Cardiac muscle cell (in vitro differentiated cells and primary cell): Measurements from ENCODE around the gene RCVRN. TPM values are rescaled to one million over a fixed set of nuclear protein-coding genes. Genes with fewer than 3 reads are reported as not detected.

Source experiments
- DNase-seq, 2 donors: peaks; one replicate each; pipeline versions ENCODE4 v3.0.0 to v3.0.0-alpha.2; 2010 to 2017; ENCODE audit warnings: low read depth in 1 of 2, low spot score in 1 of 2
- H3K27ac ChIP-seq: fragments of 200-600 bp; sonication (generic); 2 replicates; pipeline ENCODE4 v1.5.1; 2016
- H3K27me3 ChIP-seq: fragments of 200-600 bp; sonication (generic); 2 replicates; pipeline ENCODE4 v1.6.0; 2016; ENCODE audit warnings: control low read depth
- H3K36me3 ChIP-seq: fragments of 200-600 bp; sonication (generic); 2 replicates; pipeline ENCODE4 v1.5.1; 2016; ENCODE audit warnings: control low read depth
- H3K4me1 ChIP-seq: fragments of 200-600 bp; sonication (generic); 2 replicates; pipeline ENCODE4 v1.8.1; 2017; ENCODE audit warnings: low read depth, mild to moderate bottlenecking, mixed run types
- H3K4me3 ChIP-seq: fragments of 200-600 bp; sonication (generic); 2 replicates; pipeline ENCODE4 v1.5.1; 2016; ENCODE audit warnings: mild to moderate bottlenecking
- H3K9me3 ChIP-seq: fragments of 200-600 bp; sonication (generic); 2 replicates; pipeline ENCODE4 v1.5.1; 2017; ENCODE audit warnings: low read depth, mild to moderate bottlenecking, control low read depth
- CTCF ChIP-seq: IDR thresholded peaks from 2 replicates; pipeline ENCODE4 v1.5.1; 2012; ENCODE audit warnings: low read depth, mild to moderate bottlenecking, low read length
- polyA plus RNA-seq: library from polyadenylated mRNA; unstranded; fragments of >200 nt; fragmentation: Nextera tagmentation; extraction: Ambion mirVana; gene quantifications from 2 replicates; pipeline ENCODE4 v1.2.1, GENCODE V29; 2016
- total RNA-seq: library from RNA; depleted of rRNA; stranded (reverse); fragments of >200 nt; gene quantifications from 2 replicates; pipeline ENCODE4 v1.2.3, GENCODE V29; 2016

RCVRN gene
- total and polyA plus RNA-seq, 2 experiments from 2014 or later = 0.06 TPM; not detected in 1

- Histone ChIP-seq H3K9me3 (no peaks in the 10 kb centered on the region), H3K4me3 (no peak overlapping the region), H3K36me3 (no peaks in the 10 kb centered on the region), H3K4me1 (peaks cover 10% of the 10 kb centered on the region), H3K27ac (no peak overlapping the region), H3K27me3 (no peaks in the 10 kb centered on the region)
- TF ChIP-seq CTCF = no peak
- DNase-seq = no peak
Measured at GRCh38 chr17:9942885-9943284, 37.8 kb upstream of the RCVRN start.

- Histone ChIP-seq H3K9me3 (no peaks in the 10 kb centered on the region), H3K27ac (no peak overlapping the region), H3K4me3 (no peak overlapping the region), H3K27me3 (no peaks in the 10 kb centered on the region), H3K4me1 (peaks cover 10% of the 10 kb centered on the region), H3K36me3 (no peaks in the 10 kb centered on the region)
- no peak for DNase-seq
- TF ChIP-seq CTCF = no peak
Measured at GRCh38 chr17:9941305-9941704, 36.2 kb upstream of the RCVRN start.

DNA sequence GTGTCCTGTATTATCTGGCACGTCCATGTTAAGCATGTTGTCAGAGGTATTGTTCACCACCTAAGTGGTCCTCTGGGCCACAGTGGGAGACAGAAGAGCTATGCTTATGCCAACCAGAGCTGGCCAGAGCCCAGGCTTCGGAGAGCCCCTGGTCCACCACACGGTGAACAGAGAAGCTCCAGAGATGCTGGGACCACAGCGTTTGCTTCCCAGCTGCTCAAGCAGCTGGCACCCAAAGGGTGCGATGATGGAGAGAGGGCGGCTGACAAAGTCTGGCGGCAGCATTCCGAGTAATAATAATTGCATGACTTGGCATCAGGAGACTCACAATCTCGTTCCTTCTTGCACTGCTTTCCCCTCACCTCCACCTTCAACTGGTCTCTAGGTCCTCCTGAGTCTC lies 35.8 kb upstream of the RCVRN start:
- no peak for TF ChIP-seq CTCF
- Histone ChIP-seq H3K27me3 (no peaks in the 10 kb centered on the region), H3K36me3 (no peaks in the 10 kb centered on the region), H3K9me3 (no peaks in the 10 kb centered on the region), H3K4me3 (no peak overlapping the region), H3K4me1 (peaks cover 10% of the 10 kb centered on the region), H3K27ac (no peak overlapping the region)
- no peak for DNase-seq

- no peak for TF ChIP-seq CTCF
- no peaks in the 10 kb centered on the region for H3K4me1 ChIP-seq
Measured at GRCh38 chr17:9938764-9939163, 33.7 kb upstream of the RCVRN start.

GRCh38 chr17:9937901-9938300 lies 32.8 kb upstream of the RCVRN start:
- Histone ChIP-seq H3K9me3 (no peaks in the 10 kb centered on the region), H3K4me1 (no peaks in the 10 kb centered on the region), H3K27ac (no peak overlapping the region), H3K36me3 (no peaks in the 10 kb centered on the region), H3K4me3 (no peak overlapping the region), H3K27me3 (no peaks in the 10 kb centered on the region)
- no peak for TF ChIP-seq CTCF
- no peak for DNase-seq

More at GRCh38 chr17:9938764-9939163, 33.7 kb upstream of the RCVRN start:
- H3K27me3 ChIP-seq = no peaks in the 10 kb centered on the region
- no peak overlapping the region for H3K27ac ChIP-seq
- no peaks in the 10 kb centered on the region for H3K9me3 ChIP-seq
- no peaks in the 10 kb centered on the region for H3K36me3 ChIP-seq
- no peak for DNase-seq
- H3K4me3 ChIP-seq = no peak overlapping the region

- Histone ChIP-seq H3K36me3 (no peaks in the 10 kb centered on the region), H3K27ac (no peak overlapping the region), H3K9me3 (no peaks in the 10 kb centered on the region), H3K4me3 (no peak overlapping the region), H3K4me1 (no peaks in the 10 kb centered on the region), H3K27me3 (no peaks in the 10 kb centered on the region)
- TF ChIP-seq CTCF = no peak
- DNase-seq = peak in 1 of 2 donors; percentile 52
Measured at GRCh38 chr17:9937241-9937761, 32.2 kb upstream of the RCVRN start.
